GM12878 (cell line): Measurements from ENCODE around the gene MMP14. TPM values are rescaled to one million over a fixed set of nuclear protein-coding genes. Genes with fewer than 3 reads are reported as not detected.

ENCODE experiments used
- ATAC-seq: fragments of 200-7000 bp; cut with Tn5 transposase; 3 replicates; pipeline ENCODE4 v1.9.1; 2020; ENCODE audit warnings: mild to moderate bottlenecking, moderate library complexity
- BruUV-seq: library from RNA; stranded (reverse); fragments of 400-500 nt; replicated peaks from 2 replicates; lab custom pipeline; 2021; lab: Mats Ljungman, UMichigan
- CTCF ChIA-PET: fragments of 300-600 bp; sonication (Branson Sonifier 250); formaldehyde crosslinking; extraction: SDS; loops from one replicate; lab custom pipeline; 2021; ENCODE audit warnings: inconsistent platforms; lab: Yijun Ruan, JAX
- POLR2A ChIA-PET: fragments of 350-600 bp; formaldehyde crosslinking; extraction: SDS; loops from one replicate; lab custom pipeline; 2021; ENCODE audit warnings: inconsistent platforms; lab: Charles Lee
- RAD21 ChIA-PET: fragments of 300-600 bp; sonication (Branson Sonifier 250); formaldehyde crosslinking; loops from one replicate; lab custom pipeline; 2023; ENCODE audit warnings: antibody characterized with exemption; ENCODE audit not compliant: unreplicated experiment; lab: Charles Lee
- SMC1A ChIA-PET: fragments of 300-600 bp; sonication (Branson Sonifier 250); formaldehyde crosslinking; loops from one replicate; lab custom pipeline; 2023; ENCODE audit not compliant: unreplicated experiment, uncharacterized antibody; lab: Charles Lee
- DNase-seq: peaks from one replicate; pipeline ENCODE4 v3.0.0-alpha.2; 2011; ENCODE audit warnings: low read depth, low spot score
- FAIRE-seq: peaks from 3 replicates; lab custom pipeline; 2011; peaks lifted over from hg19 to GRCh38; lab: Jason Lieb, UNC
- H2AFZ ChIP-seq: 2 replicates; pipeline ENCODE4 v1.6.0; 2011; ENCODE audit warnings: low read depth, low read length, control low read depth; ENCODE audit not compliant: control insufficient read depth
- H3K27ac ChIP-seq: 2 replicates; pipeline ENCODE4 v1.5.1; 2011; ENCODE audit warnings: control low read depth; ENCODE audit not compliant: control insufficient read depth, insufficient read depth
- H3K27me3 ChIP-seq, 2 experiments: replicated peaks in 1 of 2; 2 replicates each; pipeline versions ENCODE4 v1.6.0 to v1.6.1; 2011; ENCODE audit warnings: low read length in 1 of 2; ENCODE audit not compliant: control insufficient read depth in 2 of 2, insufficient read depth in 2 of 2
- H3K36me3 ChIP-seq, 2 experiments: 2 replicates each; pipeline ENCODE4 v1.5.1; 2011; ENCODE audit warnings: low read length in 1 of 2; ENCODE audit not compliant: control insufficient read depth in 2 of 2, insufficient read depth in 2 of 2
- H3K4me1 ChIP-seq: 2 replicates; pipeline ENCODE4 v1.6.1; 2011; ENCODE audit warnings: mild to moderate bottlenecking, low read length, moderate library complexity, mixed read lengths; ENCODE audit not compliant: control insufficient read depth, insufficient read depth
- H3K4me2 ChIP-seq: 2 replicates; pipeline ENCODE4 v1.6.0; 2011; ENCODE audit warnings: control low read depth; ENCODE audit not compliant: control insufficient read depth, insufficient read depth
- H3K4me3 ChIP-seq: fragments of 200-600 bp; sonication (generic); 2 replicates; pipeline ENCODE4 v1.5.1; 2016
- H3K79me2 ChIP-seq: 2 replicates; pipeline ENCODE4 v1.6.0; 2011; ENCODE audit warnings: low read length; ENCODE audit not compliant: control insufficient read depth, insufficient read depth
- H3K9ac ChIP-seq: 2 replicates; pipeline ENCODE4 v1.8.0; 2011; ENCODE audit warnings: low read length, control low read depth, mixed read lengths; ENCODE audit not compliant: control insufficient read depth, insufficient read depth
- H3K9me3 ChIP-seq: replicated peaks from 3 replicates; pipeline ENCODE4 v1.5.1; 2011; ENCODE audit warnings: mild to moderate bottlenecking, low read length; ENCODE audit not compliant: control insufficient read depth, insufficient read depth
- H4K20me1 ChIP-seq: 2 replicates; pipeline ENCODE4 v1.6.0; 2011; ENCODE audit not compliant: control insufficient read depth, insufficient read depth
- NFYB ChIP-seq: IDR thresholded peaks from 2 replicates; pipeline ENCODE4 v1.6.1; 2011; ENCODE audit warnings: low read depth, mild to moderate bottlenecking, low read length, improper control_type of control experiment, moderate library complexity; ENCODE audit not compliant: insufficient read depth
- NR2C2 ChIP-seq: IDR thresholded peaks from 2 replicates; pipeline ENCODE4 v1.6.1; 2011; ENCODE audit warnings: borderline replicate concordance, low read depth; ENCODE audit not compliant: control insufficient read depth, insufficient read length
- WRNIP1 ChIP-seq: IDR thresholded peaks from 2 replicates; pipeline ENCODE4 v1.6.1; 2011; ENCODE audit warnings: low read depth, low read length, improper control_type of control experiment, borderline replicate concordance
- ZNF687 ChIP-seq: fragments of 450-650 bp; IDR thresholded peaks from 2 replicates; pipeline ENCODE4 v1.6.1; 2017; ENCODE audit warnings: mild to moderate bottlenecking, moderate library complexity
- WGBS: methylation state at CpG from one replicate; pipeline ENCODE4 v1.1.6; 2016; ENCODE audit warnings: low lambda C conversion rate; ENCODE audit not compliant: insufficient replicate concordance, insufficient coverage; ENCODE audit errors: missing lambda C conversion rate; 5-methylcytosine and 5-hydroxymethylcytosine counted together
- in situ Hi-C: fragments of 300-500 bp; cut with MboI; formaldehyde crosslinking; loops from 9 replicates; pipeline ENCODE4 v1.14.3; 2018; ENCODE audit warnings: mixed read lengths
- intact Hi-C: fragments of 100-400 bp; cut with micrococcal nuclease; formaldehyde crosslinking; loops from one replicate; pipeline ENCODE4 v1.14.2; 2022; ENCODE audit not compliant: unreplicated experiment
- polyA plus RNA-seq, 11 experiments: library from polyadenylated mRNA; depleted of rRNA in 4 of 11; unstranded in 6 of 11; stranded (reverse) in 5 of 11; fragments of >200 nt; fragmentation: Nextera tagmentation in 4 of 11; fragmentation: Illumina TruSeq in 1 of 11; extraction: Ambion mirVana in 4 of 11; extraction: Trizol in 1 of 11; gene quantifications; 1 replicate in 1 of 11; 2 replicates in 10 of 11; pipeline versions ENCODE4 v1.2.1 to v1.2.3, GENCODE V29; 2011 to 2016; ENCODE audit warnings: inconsistent platforms in 2 of 11, missing spikeins in 2 of 11, low read depth in 1 of 11
- total RNA-seq, 4 experiments: library from RNA; depleted of rRNA in 3 of 4; stranded (reverse); fragments of >200 nt in 3 of 4; fragmentation: Illumina TruSeq in 1 of 4; extraction: Trizol in 1 of 4; gene quantifications; 2 replicates each; pipeline versions ENCODE4 v1.2.1 to v1.2.3, GENCODE V29; 2013 to 2021

MMP14 gene
- total and polyA plus RNA-seq, 10 of the 15 experiments (the other 5 are each of a cell fraction or from before 2014, with no cell fraction given): 0.31 to 1.9 (median 0.70) TPM; not detected in 2

GRCh38 chr14:22841769-22842168, 5.4 kb downstream of the MMP14 start:
- intact Hi-C loops (no loop called here), in situ Hi-C loops (loop anchor here (10.0 kb wide), 1 partner anchor 527 kb away; no protein-coding TSS in a partner anchor)
- Histone ChIP-seq H3K27ac (no peak overlapping the region), H3K36me3 (no peaks in the 10 kb centered on the region), H3K79me2 (no peaks in the 10 kb centered on the region), H3K4me2 (no peak overlapping the region), H3K4me3 (no peak overlapping the region), H3K4me1 (peaks cover 21% of the 10 kb centered on the region), H4K20me1 (no peaks in the 10 kb centered on the region), H3K27me3 (no peaks in the 10 kb centered on the region), H2AFZ (no peak overlapping the region), H3K9me3 (no peaks in the 10 kb centered on the region), H3K9ac (no peak overlapping the region)
- CTCF ChIA-PET: interaction anchor here (0.9 to 1.7 kb wide), 3 partner anchors 11 to 19 kb away, joined by 3 to 15 read pairs (median 9); no protein-coding TSS in a partner anchor
- FAIRE-seq (no peak), ATAC-seq (no peak), DNase-seq (no peak)
- POLR2A ChIA-PET: no interaction called here
- BruUV-seq: no TSS peak
- TF ChIP-seq WRNIP1: no peak
- no peak for TF ChIP-seq NFYB
- TF ChIP-seq ZNF687: no peak
- no peak for TF ChIP-seq NR2C2
- RAD21 ChIA-PET: no interaction called here
- SMC1A ChIA-PET: interaction anchor here (1.3 to 2.0 kb wide), 3 partner anchors 10 to 19 kb away, joined by 4 to 5 read pairs (median 4); no protein-coding TSS in a partner anchor
- WGBS: 61% methylated on average over 8 of the region's 8 CpGs
